Kidney (tissue), 14 donors: Measurements from ENCODE around the gene CHAMP1. TPM values are rescaled to one million over a fixed set of nuclear protein-coding genes. Genes with fewer than 3 reads are reported as not detected.

ENCODE experiments used
- DNase-seq, 5 donors: peaks; one replicate each; pipeline ENCODE4 v3.0.0-alpha.2; 2013 to 2020
- FAIRE-seq: peaks from 2 replicates; lab custom pipeline; 2012; peaks lifted over from hg19 to GRCh38; lab: Jason Lieb, UNC
- H3K27ac ChIP-seq, 2 donors: one replicate each; pipeline ENCODE4 v1.7.0; 2013; ENCODE audit warnings: low read depth in 2 of 2, low read length in 2 of 2, inconsistent platforms in 1 of 2
- H3K27me3 ChIP-seq: one replicate; pipeline ENCODE4 v1.7.1; 2013; ENCODE audit warnings: low read length, inconsistent platforms; ENCODE audit not compliant: control insufficient read depth, insufficient read depth
- H3K36me3 ChIP-seq, 3 donors: one replicate each; pipeline versions ENCODE4 v1.7.0 to v1.7.1; 2013; ENCODE audit warnings: low read length in 3 of 3, control low read depth in 1 of 3, inconsistent platforms in 1 of 3; ENCODE audit not compliant: insufficient read depth in 3 of 3, control insufficient read depth in 2 of 3
- H3K4me1 ChIP-seq, 3 donors: one replicate each; pipeline versions ENCODE4 v1.7.0 to v1.7.1; 2013; ENCODE audit warnings: low read length in 3 of 3, inconsistent platforms in 1 of 3, low read depth in 1 of 3; ENCODE audit not compliant: control insufficient read depth in 2 of 3, insufficient read depth in 2 of 3
- H3K4me3 ChIP-seq, 3 donors: one replicate each; pipeline versions ENCODE4 v1.7.0 to v1.8.1; 2013; ENCODE audit warnings: low read length in 3 of 3, control low read depth in 1 of 3, inconsistent platforms in 1 of 3
- H3K9ac ChIP-seq, 3 donors: one replicate each; pipeline versions ENCODE4 v1.7.0 to v1.7.1; 2013; ENCODE audit warnings: low read length in 3 of 3, control low read depth in 1 of 3, inconsistent platforms in 1 of 3
- H3K9me3 ChIP-seq, 3 donors: one replicate each; pipeline versions ENCODE4 v1.7.0 to v1.7.1; 2013; ENCODE audit warnings: low read length in 3 of 3, control low read depth in 1 of 3, inconsistent platforms in 1 of 3; ENCODE audit not compliant: control insufficient read depth in 2 of 3, insufficient read depth in 1 of 3
- intact Hi-C: fragments of 100-400 bp; cut with DNase I; formaldehyde crosslinking; loops from one replicate; pipeline ENCODE4 v1.11.1; 2022
- polyA plus RNA-seq: library from polyadenylated mRNA; stranded (reverse); fragments of 350-450 nt; fragmentation: Illumina TruSeq; extraction: RNeasy Lipid Tissue Mini Kit (QIAGEN cat#74804); gene quantifications from one replicate; pipeline ENCODE4 v1.2.3, GENCODE V29; 2014; ENCODE audit warnings: low read depth, low replicate concordance; ENCODE audit not compliant: insufficient read depth
- total RNA-seq: library from RNA; stranded (reverse); fragmentation: NEBNext Ultra II Directional; extraction: Animal tissue kit (Norgen Biotek cat#: 25700); gene quantifications from one replicate; pipeline ENCODE4 v1.2.1, GENCODE V29; 2021
- TF ChIP-seq, protein P1 (sequence below): IDR thresholded peaks from 3 replicates; pipeline ENCODE4 v1.5.1; 2012; ENCODE audit warnings: mild to moderate bottlenecking, moderate library complexity, borderline replicate concordance; ENCODE audit not compliant: insufficient read depth; ENCODE audit errors: extremely low read depth
- donor health status: control.
- donor health status: control.
- donor health status: control.
- donor health status: control.
- donor health status: control.
- donor health status: DM: yes; HTN: yes; CAD: no.
- donor health status: Normal renal cell carcinoma (clear cell type).

Gene CHAMP1
- total and polyA plus RNA-seq, 2 donors from 2014 or later = 5.8 to 23.3 TPM

DNA sequence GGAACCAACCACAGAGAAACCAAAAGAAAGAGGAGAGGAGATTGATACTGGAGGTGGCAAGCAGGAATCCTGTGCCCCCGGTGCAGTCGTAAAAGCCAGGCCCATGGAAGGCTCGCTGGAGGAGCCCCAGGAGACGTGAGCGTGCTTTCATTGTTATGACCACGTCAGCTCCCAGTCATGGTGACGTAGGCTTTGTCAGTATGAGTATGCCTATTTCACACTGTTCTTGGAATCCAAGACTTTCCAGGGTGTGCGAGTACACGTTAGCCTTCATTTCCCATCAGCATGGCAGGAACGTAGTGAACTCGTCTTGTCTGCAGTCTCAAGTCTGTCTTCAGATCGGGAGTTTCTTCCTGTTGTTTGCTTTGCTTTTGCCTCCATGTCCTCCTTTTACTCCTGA, 15.4 kb upstream of the CHAMP1 start:
- H3K9ac ChIP-seq = no peak overlapping the region
- H3K4me1 ChIP-seq = no peaks in the 10 kb centered on the region
- peaks cover 2 to 29% (median 19%) of the 10 kb centered on the region in 3 donors for H3K36me3 ChIP-seq
- FAIRE-seq (no peak), DNase-seq (no peak)
- TF ChIP-seq, protein P1, sequence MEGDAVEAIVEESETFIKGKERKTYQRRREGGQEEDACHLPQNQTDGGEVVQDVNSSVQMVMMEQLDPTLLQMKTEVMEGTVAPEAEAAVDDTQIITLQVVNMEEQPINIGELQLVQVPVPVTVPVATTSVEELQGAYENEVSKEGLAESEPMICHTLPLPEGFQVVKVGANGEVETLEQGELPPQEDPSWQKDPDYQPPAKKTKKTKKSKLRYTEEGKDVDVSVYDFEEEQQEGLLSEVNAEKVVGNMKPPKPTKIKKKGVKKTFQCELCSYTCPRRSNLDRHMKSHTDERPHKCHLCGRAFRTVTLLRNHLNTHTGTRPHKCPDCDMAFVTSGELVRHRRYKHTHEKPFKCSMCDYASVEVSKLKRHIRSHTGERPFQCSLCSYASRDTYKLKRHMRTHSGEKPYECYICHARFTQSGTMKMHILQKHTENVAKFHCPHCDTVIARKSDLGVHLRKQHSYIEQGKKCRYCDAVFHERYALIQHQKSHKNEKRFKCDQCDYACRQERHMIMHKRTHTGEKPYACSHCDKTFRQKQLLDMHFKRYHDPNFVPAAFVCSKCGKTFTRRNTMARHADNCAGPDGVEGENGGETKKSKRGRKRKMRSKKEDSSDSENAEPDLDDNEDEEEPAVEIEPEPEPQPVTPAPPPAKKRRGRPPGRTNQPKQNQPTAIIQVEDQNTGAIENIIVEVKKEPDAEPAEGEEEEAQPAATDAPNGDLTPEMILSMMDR = no peak
- intact Hi-C loops = no loop called here
- H3K4me3 ChIP-seq = no peak overlapping the region
- no peaks in the 10 kb centered on the region for H3K9me3 ChIP-seq
- no peaks in the 10 kb centered on the region for H3K27me3 ChIP-seq
- H3K27ac ChIP-seq = no peak overlapping the region

DNA sequence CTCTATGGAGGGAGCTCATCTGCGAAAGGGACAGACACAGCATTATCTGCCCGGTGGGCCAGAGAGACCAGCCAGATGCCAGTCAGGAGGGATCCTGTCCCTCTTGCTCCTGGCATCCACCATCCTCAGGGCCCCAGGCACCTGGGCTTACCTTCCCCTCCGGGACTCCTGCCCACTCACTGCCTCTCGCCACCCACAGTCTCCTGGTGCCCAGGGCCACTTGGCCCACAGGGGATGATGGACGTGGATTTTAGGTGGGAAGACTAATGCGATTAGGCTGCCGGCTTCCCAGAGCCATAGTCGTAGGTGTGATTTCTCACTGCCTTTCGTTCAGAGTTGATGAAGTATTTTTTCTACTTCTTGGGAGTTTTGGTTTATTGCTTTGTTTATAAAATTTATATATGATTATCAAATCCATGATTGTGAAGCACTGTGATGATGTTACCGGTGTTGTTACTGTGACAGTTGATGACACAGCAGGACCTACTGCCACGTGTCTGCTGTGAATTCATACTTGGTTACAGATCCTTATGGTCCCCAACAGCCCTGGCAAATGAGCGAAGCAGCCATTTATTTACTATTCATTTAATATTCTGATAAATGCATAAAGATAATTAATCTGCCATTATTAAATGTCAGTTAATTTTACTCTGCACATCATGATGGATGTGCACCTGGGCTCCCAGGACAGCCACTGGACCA, 14.5 kb upstream of the CHAMP1 start:
- no peak for FAIRE-seq
- intact Hi-C loops = no loop called here
- no peak overlapping the region for H3K9ac ChIP-seq
- no peaks in the 10 kb centered on the region for H3K27me3 ChIP-seq
- no peak overlapping the region for H3K27ac ChIP-seq
- no peaks in the 10 kb centered on the region for H3K4me1 ChIP-seq
- no peaks in the 10 kb centered on the region for H3K9me3 ChIP-seq
- DNase-seq = no peak
- TF ChIP-seq, protein P1 = no peak
- no peak overlapping the region for H3K4me3 ChIP-seq
- peaks cover 4 to 38% (median 25%) of the 10 kb centered on the region in 3 donors for H3K36me3 ChIP-seq

DNA sequence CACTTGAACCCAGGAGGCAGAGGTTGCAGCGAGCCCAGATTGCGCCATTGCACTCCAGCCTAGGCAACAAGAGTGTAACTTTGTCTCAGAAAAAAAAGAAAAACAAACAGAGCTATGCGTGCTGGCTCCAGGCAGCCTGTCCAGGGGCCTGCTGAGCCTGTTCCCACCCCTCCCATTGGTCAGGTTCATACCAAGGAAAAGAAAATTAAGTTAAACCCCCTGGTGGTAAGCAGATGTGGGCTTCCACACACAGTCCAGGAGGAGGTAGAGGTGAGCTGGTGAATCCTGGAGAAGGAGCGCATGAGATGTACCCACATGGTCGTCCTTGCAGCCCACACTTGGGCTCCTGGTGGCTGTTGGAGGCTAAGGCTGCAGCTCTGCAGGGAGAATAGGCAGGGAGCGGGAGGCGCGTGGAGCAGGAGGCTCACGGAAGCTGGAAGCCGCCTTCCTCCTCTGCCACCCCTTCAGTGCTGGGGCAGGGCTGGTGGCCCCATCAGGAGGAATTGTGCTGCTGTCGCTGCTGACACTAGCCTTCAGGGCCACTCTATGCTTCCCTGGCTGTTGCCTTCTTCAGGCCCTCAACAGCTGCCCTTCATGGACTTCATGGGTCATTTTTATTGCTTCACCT, 10.5 kb upstream of the CHAMP1 start:
- no peak for DNase-seq
- Histone ChIP-seq H3K36me3 (peaks cover 8 to 40% (median 27%) of the 10 kb centered on the region in 3 donors), H3K9me3 (no peaks in the 10 kb centered on the region), H3K4me1 (no peaks in the 10 kb centered on the region), H3K9ac (no peak overlapping the region), H3K27ac (no peak overlapping the region), H3K4me3 (no peak overlapping the region), H3K27me3 (no peaks in the 10 kb centered on the region)
- FAIRE-seq = no peak
- TF ChIP-seq, protein P1 = no peak
- intact Hi-C loops = no loop called here
